H1 (cell line): Measurements from ENCODE around the gene MKRN2OS. TPM values are rescaled to one million over a fixed set of nuclear protein-coding genes. Genes with fewer than 3 reads are reported as not detected.

Experiments
- CTCF ChIA-PET: fragments of 300-600 bp; sonication (Branson Sonifier 250); formaldehyde crosslinking; loops from one replicate; lab custom pipeline; 2021; ENCODE audit not compliant: partially characterized antibody; lab: Charles Lee
- POLR2A ChIA-PET: fragments of 300-600 bp; sonication (Branson Sonifier 250); formaldehyde crosslinking; loops from one replicate; lab custom pipeline; 2021; ENCODE audit warnings: inconsistent platforms; ENCODE audit not compliant: partially characterized antibody; lab: Charles Lee
- DNase-seq, 2 experiments: peaks; one replicate each; pipeline versions ENCODE4 v3.0.0 to v3.0.0-alpha.2; 2010 to 2022; ENCODE audit warnings: low spot score in 2 of 2, low read depth in 1 of 2, mixed read lengths in 1 of 2
- FAIRE-seq: peaks from 2 replicates; lab custom pipeline; 2011; peaks lifted over from hg19 to GRCh38; lab: Jason Lieb, UNC
- H2AFZ ChIP-seq: 2 replicates; pipeline ENCODE4 v1.8.1; 2012; ENCODE audit warnings: low read length, inconsistent platforms
- H2AK5ac ChIP-seq: 2 replicates; pipeline ENCODE4 v1.6.1; 2013; ENCODE audit warnings: low read depth, low read length
- H2BK120ac ChIP-seq: replicated peaks from 2 replicates; pipeline ENCODE3; 2013; ENCODE audit warnings: low read depth, low read length, inconsistent platforms
- H2BK12ac ChIP-seq: 2 replicates; pipeline ENCODE4 v1.6.1; 2013; ENCODE audit warnings: low read depth, low read length
- H2BK15ac ChIP-seq: 2 replicates; pipeline ENCODE4 v1.6.1; 2013; ENCODE audit warnings: low read length
- H2BK20ac ChIP-seq: 2 replicates; pipeline ENCODE4 v1.6.1; 2013; ENCODE audit warnings: low read length
- H2BK5ac ChIP-seq: 2 replicates; pipeline ENCODE4 v1.6.1; 2013; ENCODE audit warnings: low read depth, low read length
- H3K14ac ChIP-seq: 2 replicates; pipeline ENCODE4 v1.6.1; 2013; ENCODE audit warnings: inconsistent platforms; ENCODE audit not compliant: insufficient read length
- H3K18ac ChIP-seq: 2 replicates; pipeline ENCODE4 v1.6.1; 2013; ENCODE audit warnings: low read length; ENCODE audit errors: extremely low read depth
- H3K23ac ChIP-seq: 2 replicates; pipeline ENCODE4 v1.6.1; 2013; ENCODE audit warnings: inconsistent platforms; ENCODE audit not compliant: insufficient read length
- H3K23me2 ChIP-seq: 2 replicates; pipeline ENCODE4 v1.6.1; 2013; ENCODE audit warnings: low read depth, low read length
- H3K27ac ChIP-seq: 2 replicates; pipeline ENCODE4 v1.6.1; 2011; ENCODE audit warnings: low read depth, low read length, inconsistent platforms
- H3K27me3 ChIP-seq, 4 experiments: replicated peaks in 1 of 4; 1 replicate in 1 of 4; 2 replicates in 3 of 4; pipeline versions ENCODE4 v1.6.1 to v1.8.1; 2011 to 2013; ENCODE audit warnings: low read length in 3 of 4, mild to moderate bottlenecking in 3 of 4, inconsistent platforms in 2 of 4, mixed read lengths in 2 of 4, moderate library complexity in 1 of 4; ENCODE audit not compliant: control insufficient read depth in 3 of 4, insufficient read depth in 3 of 4; ENCODE audit errors: extremely low read depth in 1 of 4
- H3K36me3 ChIP-seq, 4 experiments: 2 replicates each; pipeline versions ENCODE4 v1.6.1 to v1.8.1; 2011 to 2013; ENCODE audit warnings: mild to moderate bottlenecking in 4 of 4, low read length in 3 of 4, moderate library complexity in 2 of 4, control low read depth in 1 of 4, inconsistent platforms in 1 of 4; ENCODE audit not compliant: insufficient read depth in 4 of 4, control insufficient read depth in 2 of 4
- H3K4ac ChIP-seq: replicated peaks from 2 replicates; pipeline ENCODE3; 2013; ENCODE audit warnings: low read length, low read depth, mixed read lengths, inconsistent platforms; ENCODE audit not compliant: insufficient read length
- H3K4me1 ChIP-seq, 4 experiments: replicated peaks in 1 of 4; 1 replicate in 1 of 4; 2 replicates in 3 of 4; pipeline versions ENCODE4 v1.6.1 to v1.8.1; 2011 to 2013; ENCODE audit warnings: low read length in 3 of 4, inconsistent platforms in 2 of 4, mixed read lengths in 1 of 4; ENCODE audit not compliant: insufficient read depth in 4 of 4, control insufficient read depth in 3 of 4
- H3K4me2 ChIP-seq, 2 experiments: 2 replicates each; pipeline versions ENCODE4 v1.6.1 to v1.8.1; 2011 to 2013; ENCODE audit warnings: low read depth in 2 of 2, low read length in 2 of 2, control low read depth in 1 of 2, inconsistent platforms in 1 of 2, mild to moderate bottlenecking in 1 of 2; ENCODE audit not compliant: insufficient read depth in 1 of 2
- H3K4me3 ChIP-seq, 4 experiments: fragments of 200-600, 300-600 bp in 1 of 4; sonication (generic), shearing (Covaris generic), sonication (Bioruptor Twin) in 1 of 4; 2 replicates each; pipeline versions ENCODE4 v1.5.1 to v1.8.1; 2011 to 2016; ENCODE audit warnings: low read length in 4 of 4, low read depth in 3 of 4, control low read depth in 2 of 4, inconsistent platforms in 2 of 4, mild to moderate bottlenecking in 2 of 4, mixed read lengths in 1 of 4, moderate library complexity in 1 of 4; ENCODE audit not compliant: insufficient read depth in 2 of 4; ENCODE audit errors: extremely low read depth in 1 of 4
- H3K56ac ChIP-seq: replicated peaks from 2 replicates; pipeline ENCODE3; 2013; ENCODE audit warnings: low read depth, mild to moderate bottlenecking, mixed read lengths, low read length, inconsistent platforms; ENCODE audit not compliant: insufficient read length
- H3K79me1 ChIP-seq: 2 replicates; pipeline ENCODE4 v1.6.1; 2013; ENCODE audit warnings: low read depth, low read length, control low read depth
- H3K79me2 ChIP-seq, 2 experiments: 2 replicates each; pipeline versions ENCODE4 v1.6.1 to v1.8.1; 2012 to 2013; ENCODE audit warnings: low read length in 2 of 2, mild to moderate bottlenecking in 2 of 2, inconsistent platforms in 1 of 2; ENCODE audit not compliant: insufficient read depth in 2 of 2, control insufficient read depth in 1 of 2
- H3K9ac ChIP-seq, 4 experiments: replicated peaks in 1 of 4; 1 replicate in 1 of 4; 2 replicates in 3 of 4; pipeline versions ENCODE4 v1.6.1 to v1.8.1; 2011 to 2013; ENCODE audit warnings: low read depth in 3 of 4, low read length in 3 of 4, control low read depth in 2 of 4, mild to moderate bottlenecking in 2 of 4, moderate library complexity in 2 of 4, inconsistent platforms in 1 of 4; ENCODE audit errors: extremely low read depth in 1 of 4
- H3K9me3 ChIP-seq, 2 experiments: 2 replicates each; pipeline versions ENCODE4 v1.6.1 to v1.8.1; 2012 to 2013; ENCODE audit warnings: mild to moderate bottlenecking in 2 of 2, moderate library complexity in 2 of 2, control low read depth in 1 of 2, inconsistent platforms in 1 of 2, low read depth in 1 of 2, low read length in 1 of 2, mixed read lengths in 1 of 2; ENCODE audit not compliant: insufficient read depth in 2 of 2
- H4K20me1 ChIP-seq, 2 experiments: replicated peaks in 1 of 2; 2 replicates each; pipeline versions ENCODE3 to v1.8.1; 2011 to 2013; ENCODE audit warnings: inconsistent platforms in 2 of 2, low read length in 2 of 2, mild to moderate bottlenecking in 1 of 2; ENCODE audit not compliant: insufficient read depth in 2 of 2, control insufficient read depth in 1 of 2
- H4K5ac ChIP-seq: 2 replicates; pipeline ENCODE4 v1.6.1; 2013; ENCODE audit warnings: low read length, low read depth, mixed read lengths, inconsistent platforms; ENCODE audit not compliant: insufficient read length
- H4K8ac ChIP-seq: 2 replicates; pipeline ENCODE4 v1.8.0; 2013; ENCODE audit warnings: mild to moderate bottlenecking, moderate library complexity, low read length, inconsistent platforms; ENCODE audit not compliant: insufficient read depth; ENCODE audit errors: extremely low read depth
- H4K91ac ChIP-seq: replicated peaks from 2 replicates; pipeline ENCODE3; 2013; ENCODE audit warnings: low read length, mixed read lengths, inconsistent platforms; ENCODE audit not compliant: insufficient read length
- PHF8 ChIP-seq: fragments of 200-600 bp; sonication (generic); conservative IDR thresholded peaks from 2 replicates; pipeline ENCODE4 v1.7.1; 2012; ENCODE audit warnings: low read depth, mild to moderate bottlenecking, inconsistent platforms, low read length, moderate library complexity
- POLR2A ChIP-seq, 2 experiments: IDR thresholded peaks; 1 replicate in 1 of 2; 2 replicates in 1 of 2; pipeline ENCODE4 v1.6.1; 2011; ENCODE audit warnings: low read depth in 2 of 2, low read length in 2 of 2, mild to moderate bottlenecking in 2 of 2; ENCODE audit errors: control extremely low read depth in 1 of 2
- POLR2AphosphoS5 ChIP-seq: IDR thresholded peaks from 2 replicates; pipeline ENCODE4 v1.6.1; 2011; ENCODE audit warnings: low read depth, low read length
- WGBS, 2 experiments: shearing (Covaris generic) in 1 of 2; methylation state at CpG; one replicate each; pipeline versions ENCODE4 v1.1.6 to v1.1.7; 2013 to 2015; ENCODE audit warnings: low lambda C conversion rate in 2 of 2, mixed read lengths in 2 of 2, inconsistent platforms in 1 of 2, low coverage in 1 of 2, missing lambda C conversion rate in 1 of 2; ENCODE audit not compliant: insufficient replicate concordance in 2 of 2, insufficient coverage in 1 of 2, insufficient read length in 1 of 2; ENCODE audit errors: extremely low coverage in 1 of 2, missing lambda C conversion rate in 1 of 2; 5-methylcytosine and 5-hydroxymethylcytosine counted together
- polyA plus RNA-seq, 7 experiments: library from polyadenylated mRNA; depleted of rRNA in 3 of 7; stranded (reverse) in 5 of 7; unstranded in 2 of 7; fragments of >200 nt in 5 of 7; fragments of 200-250 nt in 2 of 7; gene quantifications; 1 replicate in 5 of 7; 2 replicates in 1 of 7; 4 replicates in 1 of 7; pipeline versions ENCODE4 v1.2.1 to v1.2.3, GENCODE V29; 2011 to 2013; ENCODE audit warnings: missing spikeins in 2 of 7, mixed read lengths in 2 of 7
- total RNA-seq: library from RNA; stranded (reverse); fragmentation: NEBNext Ultra II Directional; extraction: Animal tissue kit (Norgen Biotek cat#: 25700); gene quantifications from 2 replicates; pipeline ENCODE4 v1.2.1, GENCODE V29; 2021

MKRN2OS gene
- total and polyA plus RNA-seq, 2 of the 8 experiments (the other 6 are each of a cell fraction or from before 2014, with no cell fraction given): 0.15 to 0.41 TPM

DNA sequence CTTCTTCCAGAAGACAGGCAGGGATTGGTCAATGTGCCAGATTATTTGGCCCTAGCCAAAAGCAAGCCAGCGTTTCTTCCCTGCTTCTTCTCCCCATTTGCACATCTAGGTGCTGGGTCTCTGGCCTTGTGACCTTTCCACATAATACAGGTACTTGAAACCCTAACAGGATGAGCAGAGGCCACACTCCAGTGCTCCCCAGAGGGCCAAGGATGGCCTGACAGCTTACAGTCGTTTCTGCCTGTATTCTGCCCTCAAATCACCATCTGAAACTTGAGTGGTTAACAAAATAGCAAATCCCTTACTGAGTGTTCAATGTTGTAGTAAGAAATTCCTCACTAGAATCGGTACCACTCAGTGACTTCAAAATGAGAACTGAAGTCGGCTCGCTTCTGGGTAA lies 40.7 kb upstream of the MKRN2OS start:
- Histone ChIP-seq H3K4me3 (no peak overlapping the region), H2AFZ (no peak overlapping the region), H3K56ac (no peak overlapping the region), H3K18ac (no peak overlapping the region), H3K9me3 (no peaks in the 10 kb centered on the region), H2BK20ac (no peak overlapping the region), H2BK12ac (no peak overlapping the region), H3K4me2 (no peak overlapping the region), H3K4ac (no peak overlapping the region), H4K8ac (no peak overlapping the region), H3K14ac (no peak overlapping the region), H3K36me3 (peaks cover 28 to 73% (median 59%) of the 10 kb centered on the region in 4 experiments), H2BK15ac (no peak overlapping the region), H3K23ac (no peak overlapping the region), H3K23me2 (no peaks in the 10 kb centered on the region), H3K4me1 (no peaks in the 10 kb centered on the region), H3K9ac (no peak overlapping the region), H3K27ac (no peak overlapping the region), H4K20me1 (peaks cover 6 to 8% of the 10 kb centered on the region in 2 experiments), H4K91ac (no peak overlapping the region), H2AK5ac (no peak overlapping the region), H4K5ac (no peak overlapping the region), H3K27me3 (no peaks in the 10 kb centered on the region), H3K79me2 (no peaks in the 10 kb centered on the region), H2BK120ac (no peak overlapping the region), H2BK5ac (no peak overlapping the region), H3K79me1 (no peaks in the 10 kb centered on the region; the same call in 1 of the 2 replicates)
- no peak for FAIRE-seq
- DNase-seq: no peak
- TF ChIP-seq POLR2A (IDR thresholded peaks at IDR 0.05; ENCODE audit: control extremely low read depth in 1 of 2, low read depth in 2 of 2, low read length in 2 of 2) (no peak), PHF8 (no peak), POLR2AphosphoS5 (no peak)
- WGBS, 2 experiments: 87% methylated on average over 5 of the region's 5 CpGs; no CpG with 5 or more reads in 1 of the 2 experiments
- ChIA-PET POLR2A (interaction anchor here (1.5 kb wide), 1 partner anchor 77 kb away, joined by 3 read pairs; no protein-coding TSS in a partner anchor), CTCF (no interaction called here)
